Spleen (tissue), 13 donors: Measurements from ENCODE around the gene FAM234A. TPM values are rescaled to one million over a fixed set of nuclear protein-coding genes. Genes with fewer than 3 reads are reported as not detected.
A peak's percentile ranks its signal among the peaks of the same experiment; 100 is the strongest.

ENCODE experiments used
- DNase-seq: peaks from one replicate; pipeline ENCODE4 v3.0.0-alpha.2; 2020
- H3K27ac ChIP-seq, 8 donors: fragments of 200-600 bp; sonication (generic) in 7 of 8; 1 replicate in 4 of 8; 2 replicates in 4 of 8; pipeline versions ENCODE4 v1.5.0 to v1.8.0; 2016 to 2021; ENCODE audit warnings: inconsistent platforms in 4 of 8, mild to moderate bottlenecking in 4 of 8, moderate library complexity in 1 of 8
- H3K27me3 ChIP-seq, 7 donors: fragments of 200-600 bp; sonication (generic) in 6 of 7; replicated peaks in 1 of 7; 1 replicate in 4 of 7; 2 replicates in 3 of 7; pipeline versions ENCODE4 v1.5.0 to v1.8.0; 2016 to 2021; ENCODE audit warnings: inconsistent platforms in 3 of 7, mild to moderate bottlenecking in 1 of 7
- H3K36me3 ChIP-seq, 6 donors: fragments of 200-600 bp; sonication (generic) in 5 of 6; 1 replicate in 4 of 6; 2 replicates in 2 of 6; pipeline versions ENCODE4 v1.5.0 to v1.8.0; 2016 to 2021; ENCODE audit warnings: inconsistent platforms in 2 of 6
- H3K4me1 ChIP-seq, 6 donors: fragments of 200-600 bp; sonication (generic) in 5 of 6; 1 replicate in 3 of 6; 2 replicates in 3 of 6; pipeline versions ENCODE4 v1.5.0 to v1.8.0; 2016 to 2021; ENCODE audit warnings: inconsistent platforms in 3 of 6
- H3K4me3 ChIP-seq, 8 donors: fragments of 200-600 bp; sonication (generic) in 7 of 8; 1 replicate in 4 of 8; 2 replicates in 4 of 8; pipeline versions ENCODE4 v1.5.0 to v1.8.0; 2016 to 2021; ENCODE audit warnings: inconsistent platforms in 4 of 8, mild to moderate bottlenecking in 4 of 8, moderate library complexity in 2 of 8
- H3K9me3 ChIP-seq, 8 donors: fragments of 200-600 bp; sonication (generic) in 7 of 8; 1 replicate in 4 of 8; 2 replicates in 4 of 8; pipeline versions ENCODE4 v1.5.0 to v1.8.0; 2016 to 2021; ENCODE audit warnings: inconsistent platforms in 4 of 8
- POLR2A ChIP-seq, 3 donors: fragments of 450-650 bp; IDR thresholded peaks; one replicate each; pipeline ENCODE4 v1.5.1; 2017; ENCODE audit warnings: antibody characterized with exemption in 3 of 3, mild to moderate bottlenecking in 1 of 3
- POLR2AphosphoS5 ChIP-seq, 3 donors: sonication (generic); formaldehyde crosslinking; IDR thresholded peaks; one replicate each; pipeline ENCODE4 v1.5.1; 2017; ENCODE audit warnings: antibody characterized with exemption in 3 of 3
- WGBS, 5 donors: extraction: QIAGEN DNeasy Blood & Tissue Kit in 3 of 5; methylation state at CpG; one replicate each; pipeline versions ENCODE4 v1.1.5 to v1.1.7; 2013 to 2018; 5-methylcytosine and 5-hydroxymethylcytosine counted together
- intact Hi-C: fragments of 100-400 bp; cut with DNase I; formaldehyde crosslinking; loops from one replicate; pipeline ENCODE4 v1.15.0; 2023; ENCODE audit warnings: low total_unique reads
- long read RNA-seq, 2 donors: transcript quantifications; one replicate each; lab custom pipeline, GENCODE V29; 2026
- polyA plus RNA-seq, 3 donors: library from polyadenylated mRNA; stranded (reverse); fragments of 200-250 nt; gene quantifications; one replicate each; pipeline ENCODE4 v1.2.1, GENCODE V29; 2013
- total RNA-seq, 7 donors: library from RNA; depleted of rRNA in 3 of 7; stranded (reverse); fragments of >200 nt in 3 of 7; fragmentation: NEBNext Ultra II Directional in 4 of 7; extraction: Animal tissue kit (Norgen Biotek cat#: 25700) in 4 of 7; gene quantifications; one replicate each; pipeline versions ENCODE4 v1.1.0 to v1.2.1, GENCODE V29; 2016 to 2021
- TF ChIP-seq, protein P1 (sequence below), 11 experiments: fragments of 200-600 bp in 7 of 11; fragments of 450-650 bp in 4 of 11; sonication (generic) in 4 of 11; IDR thresholded peaks in 8 of 11; conservative IDR thresholded peaks in 3 of 11; 1 replicate in 7 of 11; 2 replicates in 4 of 11; pipeline versions ENCODE4 v1.4.0 to v1.8.0; 2016 to 2021; ENCODE audit warnings: antibody characterized with exemption in 11 of 11, inconsistent platforms in 4 of 11, mild to moderate bottlenecking in 1 of 11
- donor health status: healthy with polysubstance abuse.
- donor health status: DM: no; HTN: no; CAD: no; lungs with moderate emphysema.
- donor health status: DM: no; HTN: no; CAD: no.
- donor health status: Bipolar disorder and iron deficiency.
- donor health status: healthy.
- donor health status: DM: no; HTN: no; CAD: no.
- donor health status: DM: yes; HTN: yes; CAD: no.

Gene FAM234A, protein sequence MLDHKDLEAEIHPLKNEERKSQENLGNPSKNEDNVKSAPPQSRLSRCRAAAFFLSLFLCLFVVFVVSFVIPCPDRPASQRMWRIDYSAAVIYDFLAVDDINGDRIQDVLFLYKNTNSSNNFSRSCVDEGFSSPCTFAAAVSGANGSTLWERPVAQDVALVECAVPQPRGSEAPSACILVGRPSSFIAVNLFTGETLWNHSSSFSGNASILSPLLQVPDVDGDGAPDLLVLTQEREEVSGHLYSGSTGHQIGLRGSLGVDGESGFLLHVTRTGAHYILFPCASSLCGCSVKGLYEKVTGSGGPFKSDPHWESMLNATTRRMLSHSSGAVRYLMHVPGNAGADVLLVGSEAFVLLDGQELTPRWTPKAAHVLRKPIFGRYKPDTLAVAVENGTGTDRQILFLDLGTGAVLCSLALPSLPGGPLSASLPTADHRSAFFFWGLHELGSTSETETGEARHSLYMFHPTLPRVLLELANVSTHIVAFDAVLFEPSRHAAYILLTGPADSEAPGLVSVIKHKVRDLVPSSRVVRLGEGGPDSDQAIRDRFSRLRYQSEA
- total RNA-seq (10 to 100 TPM; 32.2 to 63.1 (median 42.5) TPM), polyA plus RNA-seq (10 to 100 TPM; 13.0 to 25.9 (median 13.1) TPM)
- long read RNA-seq, donor 1 = 0 reads
- long read RNA-seq, donor 2, partial matches to known transcripts = 0 of 2 reads
- long read RNA-seq, donor 2, other reads (novel, unspliced or antisense) = 0 of 2 reads

DNA sequence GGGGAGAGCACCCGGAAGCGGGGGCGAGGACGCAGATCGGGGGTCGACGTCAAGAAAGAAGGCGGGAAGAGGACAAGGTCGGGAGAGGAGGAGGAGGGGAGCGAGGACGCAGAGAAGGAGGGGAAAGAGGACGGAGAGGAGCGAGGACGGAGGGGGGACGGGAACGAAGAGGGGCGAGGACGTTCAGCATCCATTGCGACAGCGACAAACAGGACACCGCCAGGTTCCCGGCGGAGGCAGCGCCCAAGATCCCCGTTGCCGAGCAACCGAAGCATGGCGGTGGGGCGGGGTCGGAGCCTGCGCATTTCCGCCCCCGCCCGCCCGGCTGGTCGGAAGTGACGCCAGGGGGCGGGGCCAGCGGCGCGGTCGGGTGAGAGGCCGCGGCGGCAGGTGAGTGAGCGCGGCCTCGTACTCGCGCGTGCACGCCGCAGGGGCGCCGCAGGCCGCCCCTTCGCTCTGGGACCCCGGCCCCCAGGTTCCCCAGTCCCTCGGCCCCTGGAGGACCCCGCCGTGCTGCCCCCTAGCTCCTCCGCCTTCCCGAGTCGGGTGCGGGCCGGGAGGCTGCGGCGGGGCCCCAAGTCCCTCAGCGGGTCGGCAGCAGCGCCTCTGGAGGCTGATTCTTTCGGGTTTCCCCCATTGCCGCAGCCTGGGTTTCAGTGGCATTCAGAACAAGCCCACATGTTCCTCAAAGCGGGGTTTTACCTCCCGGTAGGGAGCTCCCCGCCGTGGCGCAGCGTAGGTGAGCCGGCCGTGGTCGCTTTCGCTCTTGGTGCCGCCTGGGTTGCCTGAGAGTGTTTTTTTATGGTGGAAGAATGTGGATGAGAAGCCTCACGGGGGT, at the start of gene FAM234A:
FAM234A (plus strand) TSS at position 354 of the 838 bp plus-strand sequence. CDS start 19,593 bp downstream, outside the sequence.
- 0 to 1% (median 1%) methylated on average over 45 to 85 of the region's 85 CpGs for WGBS, 5 donors
- Histone ChIP-seq H3K27me3 (no peaks in the 10 kb centered on the region), H3K27ac (peak within 1 kb of the TSS; percentile 94 to 99 (median 97)), H3K36me3 (peaks cover 0 to 4% (median 0%) of the 10 kb centered on the region in 6 donors), H3K9me3 (no peaks in the 10 kb centered on the region), H3K4me3 (peak within 1 kb of the TSS; percentile 64 to 86 (median 73)), H3K4me1 (peaks cover 0 to 34% (median 17%) of the 10 kb centered on the region in 6 donors)
- intact Hi-C loops = loop anchor here (10.0 kb wide), 1 partner anchor 120 kb away; the partner anchor contains the start of gene AXIN1
- peak; percentile 98 for DNase-seq
- TF ChIP-seq, protein P1, sequence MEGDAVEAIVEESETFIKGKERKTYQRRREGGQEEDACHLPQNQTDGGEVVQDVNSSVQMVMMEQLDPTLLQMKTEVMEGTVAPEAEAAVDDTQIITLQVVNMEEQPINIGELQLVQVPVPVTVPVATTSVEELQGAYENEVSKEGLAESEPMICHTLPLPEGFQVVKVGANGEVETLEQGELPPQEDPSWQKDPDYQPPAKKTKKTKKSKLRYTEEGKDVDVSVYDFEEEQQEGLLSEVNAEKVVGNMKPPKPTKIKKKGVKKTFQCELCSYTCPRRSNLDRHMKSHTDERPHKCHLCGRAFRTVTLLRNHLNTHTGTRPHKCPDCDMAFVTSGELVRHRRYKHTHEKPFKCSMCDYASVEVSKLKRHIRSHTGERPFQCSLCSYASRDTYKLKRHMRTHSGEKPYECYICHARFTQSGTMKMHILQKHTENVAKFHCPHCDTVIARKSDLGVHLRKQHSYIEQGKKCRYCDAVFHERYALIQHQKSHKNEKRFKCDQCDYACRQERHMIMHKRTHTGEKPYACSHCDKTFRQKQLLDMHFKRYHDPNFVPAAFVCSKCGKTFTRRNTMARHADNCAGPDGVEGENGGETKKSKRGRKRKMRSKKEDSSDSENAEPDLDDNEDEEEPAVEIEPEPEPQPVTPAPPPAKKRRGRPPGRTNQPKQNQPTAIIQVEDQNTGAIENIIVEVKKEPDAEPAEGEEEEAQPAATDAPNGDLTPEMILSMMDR (IDR thresholded peaks at IDR 0.05 in 8 of 11, conservative IDR thresholded peaks at IDR 0.05 in 3 of 11) = peak in 10 of 11 experiments; percentile 24 to 77 (median 50)
- TF ChIP-seq POLR2A (IDR thresholded peaks at IDR 0.05) (peak; percentile 20 to 87 (median 84)), POLR2AphosphoS5 (IDR thresholded peaks at IDR 0.05) (peak; percentile 93 to 95 (median 95))

DNA sequence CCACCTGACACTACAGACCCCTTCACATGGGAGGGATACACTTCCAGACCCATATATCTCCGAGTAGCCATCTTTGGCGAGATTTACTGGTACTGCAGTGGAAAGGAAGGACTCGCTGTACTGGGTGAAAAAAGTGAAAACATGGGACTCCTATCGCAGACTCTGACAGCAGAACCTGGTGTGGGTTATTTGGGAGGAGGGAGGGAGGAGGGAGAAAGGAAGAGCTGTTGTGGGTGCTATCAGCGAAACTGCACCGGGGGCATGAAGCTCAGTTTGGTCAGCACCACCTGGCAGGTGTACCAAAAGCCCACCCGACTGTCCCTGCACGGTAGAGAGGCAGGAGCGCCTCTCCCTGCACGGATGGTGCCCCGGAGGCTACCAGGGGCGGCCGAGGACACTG, 49.4 kb upstream of the FAM234A start:
- WGBS, 5 donors = 88 to 96% (median 89%) methylated on average over 12 to 13 of the region's 13 CpGs
- H3K27me3 ChIP-seq = peaks cover 0 to 14% (median 11%) of the 10 kb centered on the region in 7 donors

DNA sequence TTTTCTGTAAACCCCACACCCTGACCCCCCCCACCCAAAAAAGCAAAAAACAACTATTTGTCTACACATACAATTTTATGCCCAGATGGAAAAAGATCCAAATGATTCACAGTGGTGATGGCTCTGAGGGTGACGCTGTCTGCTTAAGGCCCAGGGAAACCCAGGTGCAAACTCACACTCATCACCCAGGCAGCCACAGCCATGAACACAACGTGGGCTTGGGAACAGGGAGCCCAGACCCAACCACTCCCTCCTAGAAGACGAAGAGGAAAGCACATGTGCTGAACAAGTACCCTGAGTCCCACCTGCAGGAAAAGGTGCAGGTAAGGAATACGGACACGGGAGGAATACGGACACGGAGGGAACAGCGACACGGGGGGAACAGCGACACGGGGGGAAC, 48.9 kb upstream of the FAM234A start:
- TF ChIP-seq POLR2AphosphoS5 (IDR thresholded peaks at IDR 0.05) (no peak), POLR2A (IDR thresholded peaks at IDR 0.05) (no peak)
- TF ChIP-seq, protein P1 (IDR thresholded peaks at IDR 0.05 in 8 of 11, conservative IDR thresholded peaks at IDR 0.05 in 3 of 11) = no peak
- Histone ChIP-seq H3K27ac (no peak overlapping the region), H3K27me3 (peaks cover 0 to 9% (median 6%) of the 10 kb centered on the region in 7 donors), H3K4me1 (peaks cover 7 to 11% (median 9%) of the 10 kb centered on the region in 6 donors), H3K4me3 (no peak overlapping the region), H3K9me3 (no peaks in the 10 kb centered on the region), H3K36me3 (peaks cover under 1 to 47% (median 36%) of the 10 kb centered on the region in 6 donors)
- intact Hi-C loops = no loop called here
- no peak for DNase-seq
- WGBS, 5 donors = 79 to 92% (median 89%) methylated on average over 7 to 11 of the region's 11 CpGs

More for the DNA sequence above, 49.4 kb upstream of the FAM234A start:
- no peaks in the 10 kb centered on the region for H3K9me3 ChIP-seq
- no peak overlapping the region for H3K4me3 ChIP-seq
- H3K36me3 ChIP-seq = peaks cover 0 to 42% (median 31%) of the 10 kb centered on the region in 6 donors
- peaks cover 11 to 16% (median 14%) of the 10 kb centered on the region in 6 donors for H3K4me1 ChIP-seq
- no peak for DNase-seq
- intact Hi-C loops = no loop called here
- H3K27ac ChIP-seq = no peak overlapping the region
- TF ChIP-seq POLR2AphosphoS5 (IDR thresholded peaks at IDR 0.05) = peak in 2 of 3 donors; percentile 49 to 63
- TF ChIP-seq, protein P1 (IDR thresholded peaks at IDR 0.05 in 8 of 11, conservative IDR thresholded peaks at IDR 0.05 in 3 of 11) = no peak
